MG63 (cell line): ENCODE data around the gene CACNA2D2. TPM values are rescaled to one million over a fixed set of nuclear protein-coding genes. Genes with fewer than 3 reads are reported as not detected.
A peak's percentile ranks its signal among the peaks of the same experiment; 100 is the strongest.

Experiments
- DNase-seq: peaks from one replicate; pipeline ENCODE4 v3.0.0-alpha.2; 2020
- H3K27me3 ChIP-seq: fragments of 250-450 bp; sonication (Bioruptor Pico); 2 replicates; pipeline ENCODE4 v1.5.1; 2020; ENCODE audit warnings: mild to moderate bottlenecking, moderate library complexity
- H3K36me3 ChIP-seq: fragments of 250-450 bp; sonication (Bioruptor Pico); 2 replicates; pipeline ENCODE4 v1.5.1; 2020; ENCODE audit warnings: mild to moderate bottlenecking, moderate library complexity
- H3K4me3 ChIP-seq: fragments of 250-450 bp; sonication (Bioruptor Pico); 2 replicates; pipeline ENCODE4 v1.5.1; 2020; ENCODE audit warnings: mild to moderate bottlenecking, moderate library complexity
- H3K9me3 ChIP-seq: fragments of 250-450 bp; sonication (Bioruptor Pico); 2 replicates; pipeline ENCODE4 v1.5.1; 2020; ENCODE audit warnings: mild to moderate bottlenecking, moderate library complexity
- total RNA-seq: library from RNA; depleted of rRNA; stranded (reverse); fragments of >200 nt; shearing (Covaris generic); gene quantifications from 2 replicates; pipeline ENCODE4 v1.2.3, GENCODE V29; 2014; ENCODE audit warnings: low replicate concordance

Gene CACNA2D2
- total RNA-seq, 1 experiment from 2014 or later = not detected

DNA sequence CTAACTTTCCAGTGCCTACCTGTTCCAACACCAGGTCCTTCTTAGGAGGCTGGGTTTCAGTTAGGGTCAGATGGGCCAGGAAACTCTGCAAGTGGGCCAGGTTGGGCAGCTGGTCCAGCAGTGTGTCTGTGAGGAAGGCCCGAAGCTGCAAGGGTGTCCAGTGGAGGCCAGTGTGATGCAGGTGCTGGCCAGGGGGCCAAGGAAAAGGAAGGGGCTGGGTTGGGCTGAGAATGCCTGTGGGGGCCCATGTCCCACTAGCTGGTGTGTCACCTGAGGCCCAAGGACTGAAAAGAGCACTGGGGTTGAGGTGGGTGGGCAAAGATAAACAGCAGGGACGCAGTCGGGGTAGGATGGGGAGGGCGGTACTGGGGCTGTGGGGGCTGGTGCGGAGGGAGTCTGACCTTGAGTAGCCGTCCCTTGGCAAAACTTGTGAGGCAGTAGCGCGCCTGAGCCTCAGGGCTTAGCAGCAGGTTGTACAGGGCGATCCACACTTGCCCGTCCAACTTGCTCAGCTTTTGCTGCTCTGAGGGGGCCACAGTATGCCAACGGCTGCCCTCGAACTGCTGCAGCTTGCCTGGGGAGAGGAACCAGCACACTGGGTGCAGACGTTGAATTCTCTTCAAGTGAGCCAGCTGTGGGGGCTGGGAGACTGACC lies 161.3 kb downstream of the CACNA2D2 start:
- Histone ChIP-seq H3K36me3 (0 out of 2 replicates have a peak, but pooled peaks cover 2% of the 10 kb centered on the region), H3K27me3 (no peaks in the 10 kb centered on the region)
- no peak for DNase-seq

GRCh38 chr3:50341537-50341936 lies 161.9 kb downstream of the CACNA2D2 start:
- peaks cover 5% of the 10 kb centered on the region for H3K36me3 ChIP-seq
- DNase-seq = no peak
- H3K4me3 ChIP-seq = no peak overlapping the region
- H3K9me3 ChIP-seq = no peaks in the 10 kb centered on the region
- no peaks in the 10 kb centered on the region for H3K27me3 ChIP-seq

More for the DNA sequence above, 161.3 kb downstream of the CACNA2D2 start:
- Histone ChIP-seq H3K9me3 (no peaks in the 10 kb centered on the region), H3K4me3 (no peak overlapping the region)

DNA sequence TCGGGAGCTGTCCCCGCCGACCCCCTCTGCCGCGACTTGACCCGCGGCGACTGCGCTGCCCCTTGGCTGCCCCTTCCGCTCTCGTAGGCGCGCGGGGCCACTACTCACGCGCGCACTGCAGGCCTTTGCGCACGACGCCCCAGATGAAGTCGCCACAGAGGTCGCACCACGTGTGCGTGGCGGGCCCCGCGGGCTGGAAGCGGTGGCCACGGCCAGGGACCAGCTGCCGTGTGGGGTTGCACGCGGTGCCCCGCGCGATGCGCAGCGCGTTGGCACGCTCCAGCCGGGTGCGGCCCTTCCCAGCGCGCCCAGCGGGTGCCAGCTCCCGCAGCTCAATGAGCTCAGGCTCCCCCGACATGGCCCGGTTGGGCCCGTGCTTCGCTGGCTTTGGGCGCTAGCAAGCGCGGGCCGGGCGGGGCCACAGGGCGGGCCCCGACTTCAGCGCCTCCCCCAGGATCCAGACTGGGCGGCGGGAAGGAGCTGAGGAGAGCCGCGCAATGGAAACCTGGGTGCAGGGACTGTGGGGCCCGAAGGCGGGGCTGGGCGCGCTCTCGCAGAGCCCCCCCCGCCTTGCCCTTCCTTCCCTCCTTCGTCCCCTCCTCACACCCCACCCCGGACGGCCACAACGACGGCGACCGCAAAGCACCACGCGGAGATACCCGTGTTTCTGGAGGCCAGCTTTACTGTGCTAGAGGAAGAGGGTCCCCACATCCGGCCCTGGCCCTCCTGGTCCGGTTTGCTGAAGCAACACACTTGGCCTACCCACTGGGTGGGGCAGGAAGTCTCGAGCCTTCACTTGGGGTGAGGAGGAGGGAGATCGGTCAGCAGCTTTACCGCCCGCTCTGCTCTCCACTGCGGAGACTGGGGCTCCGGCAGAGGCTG lies 162.7 kb downstream of the CACNA2D2 start, which contains the start of gene RASSF1:
TSS of gene RASSF1 (minus strand) at position 389 of the 882 bp plus-strand sequence. CDS start at position 358, 31 bp downstream.
- H3K4me3 ChIP-seq = peak within 1 kb of the TSS; percentile 50
- DNase-seq = peak; percentile 78
- H3K27me3 ChIP-seq = no peaks in the 10 kb centered on the region
- no peaks in the 10 kb centered on the region for H3K9me3 ChIP-seq
- H3K36me3 ChIP-seq = peaks cover 13% of the 10 kb centered on the region

- Histone ChIP-seq H3K9me3 (no peaks in the 10 kb centered on the region), H3K36me3 (peaks cover 15% of the 10 kb centered on the region), H3K27me3 (no peaks in the 10 kb centered on the region), H3K4me3 (peak overlapping the region; percentile 50)
- no peak for DNase-seq
Measured at GRCh38 chr3:50340147-50340447, 163.3 kb downstream of the CACNA2D2 start.

DNA sequence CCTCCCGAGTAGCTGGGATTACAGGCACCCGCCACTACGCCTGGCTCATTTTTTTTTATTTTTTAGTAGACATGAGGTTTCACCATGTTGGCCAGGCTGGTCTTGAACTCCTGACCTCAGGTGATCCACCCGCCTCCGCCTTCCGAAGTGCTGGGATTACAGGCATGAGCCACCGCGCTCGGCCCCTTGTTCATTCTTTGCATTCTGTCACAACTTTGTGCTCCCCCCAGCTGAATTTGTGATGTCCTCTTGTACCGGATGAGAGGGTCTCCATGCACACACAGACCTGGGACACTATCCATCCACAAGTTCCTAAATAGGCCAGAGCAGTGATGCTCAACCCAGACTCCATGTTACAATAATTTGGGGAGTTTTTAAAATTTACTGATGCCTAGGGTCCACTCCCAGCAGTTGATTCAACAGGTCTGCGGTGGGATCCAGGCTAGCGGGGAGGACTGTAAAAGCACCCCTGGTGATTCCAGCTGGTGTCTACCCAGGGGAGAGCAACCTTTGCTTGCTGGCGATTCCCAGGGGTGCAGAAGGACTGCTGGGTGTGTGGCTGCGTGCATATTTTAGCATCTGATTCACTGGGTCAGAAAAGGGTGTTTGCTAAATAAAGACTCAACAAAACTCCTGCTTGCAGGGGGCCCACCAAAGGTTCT lies 163.8 kb downstream of the CACNA2D2 start:
- no peaks in the 10 kb centered on the region for H3K9me3 ChIP-seq
- no peaks in the 10 kb centered on the region for H3K27me3 ChIP-seq
- H3K36me3 ChIP-seq = peaks cover 15% of the 10 kb centered on the region
- no peak for DNase-seq
- H3K4me3 ChIP-seq = peak overlapping the region; percentile 50

DNA sequence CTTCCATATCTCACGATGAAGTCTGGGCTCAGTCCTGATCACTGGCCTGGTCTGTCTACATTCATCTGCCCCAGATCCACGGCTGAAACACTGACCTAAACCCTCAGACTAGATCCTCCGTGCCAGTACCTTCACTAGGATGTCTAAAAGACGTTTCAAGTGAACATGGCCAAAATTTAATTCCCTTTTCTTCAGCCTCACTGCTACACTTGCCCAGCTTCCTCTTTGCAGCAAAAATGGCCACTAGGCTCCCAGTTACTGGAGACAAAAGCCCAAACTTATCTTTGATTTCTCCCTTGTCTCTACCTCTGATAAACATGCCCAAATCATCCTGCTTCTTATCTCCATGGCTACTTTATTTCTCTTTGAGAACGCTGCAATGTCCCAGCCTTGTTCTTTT lies 164.5 kb downstream of the CACNA2D2 start:
- DNase-seq = no peak
- peaks cover 22% of the 10 kb centered on the region for H3K36me3 ChIP-seq
- H3K4me3 ChIP-seq = no peak overlapping the region
- no peaks in the 10 kb centered on the region for H3K27me3 ChIP-seq
- no peaks in the 10 kb centered on the region for H3K9me3 ChIP-seq

- Histone ChIP-seq H3K4me3 (peak overlapping the region; percentile 87), H3K27me3 (no peaks in the 10 kb centered on the region), H3K9me3 (no peaks in the 10 kb centered on the region), H3K36me3 (peaks cover 24% of the 10 kb centered on the region)
- DNase-seq = peak; percentile 98
Measured at GRCh38 chr3:50337175-50337861, 166.1 kb downstream of the CACNA2D2 start.

DNA sequence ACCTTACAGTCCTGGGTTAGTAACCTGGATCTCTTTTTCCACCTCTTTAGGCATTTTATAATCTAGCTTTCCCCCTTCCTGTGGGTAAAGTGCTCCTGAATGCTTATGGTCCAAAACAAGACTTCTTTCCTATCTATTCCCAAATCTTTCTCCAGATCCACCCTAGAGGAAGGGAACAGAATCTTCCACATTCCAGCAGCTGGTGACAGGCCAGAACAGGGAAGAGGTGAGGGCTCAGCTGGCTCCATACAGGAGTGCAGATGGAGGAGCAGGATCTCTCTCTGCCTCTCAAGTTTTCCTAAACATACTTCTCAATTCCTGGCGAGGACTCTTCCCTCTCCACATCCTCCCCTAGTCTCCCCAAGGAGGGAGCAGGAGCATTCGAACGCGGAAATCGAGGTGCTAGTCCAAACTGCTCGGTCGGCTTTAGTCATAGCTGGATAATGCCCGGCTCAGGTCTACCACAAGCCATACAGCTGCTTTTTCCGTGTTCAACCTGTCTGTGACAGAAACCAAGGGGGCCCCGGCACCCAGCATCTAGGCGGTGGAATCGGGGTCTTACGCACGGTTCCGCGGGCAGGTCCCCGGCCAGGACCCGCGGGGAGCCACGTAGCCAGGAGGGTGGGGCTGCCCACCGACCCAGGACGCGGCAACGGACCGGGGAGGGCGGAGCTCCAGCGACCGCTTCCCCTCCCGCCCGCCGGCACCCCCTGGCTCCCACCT lies 166.8 kb downstream of the CACNA2D2 start:
- Histone ChIP-seq H3K27me3 (no peaks in the 10 kb centered on the region), H3K36me3 (peaks cover 28% of the 10 kb centered on the region), H3K9me3 (no peaks in the 10 kb centered on the region), H3K4me3 (peak overlapping the region; percentile 87)
- no peak for DNase-seq

GRCh38 chr3:50334339-50335075 lies 168.9 kb downstream of the CACNA2D2 start:
- no peak overlapping the region for H3K4me3 ChIP-seq
- no peaks in the 10 kb centered on the region for H3K27me3 ChIP-seq
- DNase-seq = no peak
- H3K36me3 ChIP-seq = peaks cover 40% of the 10 kb centered on the region
- H3K9me3 ChIP-seq = no peaks in the 10 kb centered on the region

GRCh38 chr3:50333744-50334328 lies 169.6 kb downstream of the CACNA2D2 start:
- Histone ChIP-seq H3K27me3 (no peaks in the 10 kb centered on the region), H3K9me3 (no peaks in the 10 kb centered on the region), H3K4me3 (no peak overlapping the region), H3K36me3 (peaks cover 40% of the 10 kb centered on the region)
- DNase-seq = no peak

- Histone ChIP-seq H3K9me3 (no peaks in the 10 kb centered on the region), H3K36me3 (peaks cover 35% of the 10 kb centered on the region), H3K27me3 (no peaks in the 10 kb centered on the region), H3K4me3 (no peak overlapping the region)
- no peak for DNase-seq
Measured at GRCh38 chr3:50331364-50331907, 172.0 kb downstream of the CACNA2D2 start.

- no peaks in the 10 kb centered on the region for H3K9me3 ChIP-seq
- H3K4me3 ChIP-seq = no peak overlapping the region
- peaks cover 26% of the 10 kb centered on the region for H3K36me3 ChIP-seq
- no peaks in the 10 kb centered on the region for H3K27me3 ChIP-seq
- no peak for DNase-seq
Measured at GRCh38 chr3:50330330-50330729, 173.1 kb downstream of the CACNA2D2 start.

DNA sequence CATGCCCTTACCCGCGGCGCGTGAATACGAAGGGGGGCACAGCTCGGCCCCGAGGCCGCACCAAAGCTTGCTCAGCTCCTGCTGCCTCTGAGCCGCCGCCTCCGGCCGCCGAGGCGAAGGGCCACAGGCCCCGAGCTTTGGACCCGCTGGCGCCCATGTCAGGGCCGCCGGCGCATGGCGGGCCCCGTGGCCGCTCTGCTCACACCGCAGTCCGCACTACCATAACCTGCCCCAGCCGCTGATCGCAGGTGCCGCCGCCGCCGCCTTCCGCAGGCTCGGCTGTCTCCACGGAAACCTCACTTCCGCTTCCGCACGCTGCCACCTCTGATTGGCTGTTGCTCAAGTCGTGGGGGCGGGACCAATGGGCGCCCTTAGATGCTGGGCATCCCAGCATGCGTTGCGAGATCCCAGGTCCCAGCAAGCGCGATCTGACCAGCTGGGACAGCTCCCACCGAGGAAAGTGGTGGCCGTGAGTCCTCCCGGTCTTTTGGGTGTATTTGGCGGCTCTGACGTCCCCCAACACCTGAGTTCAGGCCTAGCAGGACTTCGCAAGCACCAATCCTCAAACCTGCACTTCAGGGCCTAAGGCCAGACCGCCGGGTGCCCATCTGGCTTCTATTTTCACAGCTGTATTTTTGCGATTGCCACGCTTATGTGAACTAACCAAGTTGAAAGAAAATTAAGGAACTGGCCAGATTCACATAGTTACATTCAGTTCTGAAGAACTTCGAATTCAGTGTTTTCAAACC lies 175.3 kb downstream of the CACNA2D2 start, which contains the start of gene TUSC2:
TSS of gene TUSC2 (minus strand) at position 281 of the 749 bp plus-strand sequence. CDS start at position 157, 124 bp downstream.
- Histone ChIP-seq H3K4me3 (peak within 1 kb of the TSS; percentile 83), H3K9me3 (no peaks in the 10 kb centered on the region), H3K27me3 (no peaks in the 10 kb centered on the region), H3K36me3 (peaks cover 17% of the 10 kb centered on the region)
- DNase-seq = peak; percentile 89

GRCh38 chr3:50327129-50327528 lies 176.3 kb downstream of the CACNA2D2 start:
- DNase-seq = no peak
- Histone ChIP-seq H3K9me3 (no peaks in the 10 kb centered on the region), H3K27me3 (no peaks in the 10 kb centered on the region), H3K36me3 (peaks cover 14% of the 10 kb centered on the region), H3K4me3 (peak overlapping the region; percentile 83)
